Stimulated activated CD4-positive, alpha-beta T cell treated with anti-CD3 and anti-CD28 coated beads, Interleukin-12 subunit alpha, Interleukin-12 subunit beta, amount 100 ng/mL, for 4 hours (primary cell): ENCODE results near the gene SHH.

Experiments
- DNase-seq: peaks from one replicate; pipeline ENCODE4 v3.0.0-alpha.2; 2020

SHH gene

DNA sequence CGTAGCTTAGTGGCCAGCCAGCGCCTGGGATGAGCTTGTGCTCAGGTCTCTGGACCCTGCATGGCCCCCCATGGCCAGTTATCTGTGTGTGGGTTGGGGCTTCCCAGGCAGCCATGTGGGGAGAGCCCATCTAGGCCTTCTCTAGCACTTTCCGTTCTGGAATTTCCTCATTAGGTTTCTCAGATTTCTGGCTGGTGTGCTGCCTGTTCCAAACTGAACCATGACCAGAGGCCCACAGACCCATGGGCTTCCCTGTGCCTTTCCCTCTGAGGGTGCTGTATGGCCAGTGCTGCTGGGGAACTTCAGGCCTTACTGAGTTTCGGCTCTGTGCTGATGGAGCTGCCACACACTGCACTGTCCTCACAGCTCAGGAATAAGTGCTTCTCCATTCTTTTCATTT lies 50.2 kb downstream of the SHH start:
- no peak for DNase-seq

DNA sequence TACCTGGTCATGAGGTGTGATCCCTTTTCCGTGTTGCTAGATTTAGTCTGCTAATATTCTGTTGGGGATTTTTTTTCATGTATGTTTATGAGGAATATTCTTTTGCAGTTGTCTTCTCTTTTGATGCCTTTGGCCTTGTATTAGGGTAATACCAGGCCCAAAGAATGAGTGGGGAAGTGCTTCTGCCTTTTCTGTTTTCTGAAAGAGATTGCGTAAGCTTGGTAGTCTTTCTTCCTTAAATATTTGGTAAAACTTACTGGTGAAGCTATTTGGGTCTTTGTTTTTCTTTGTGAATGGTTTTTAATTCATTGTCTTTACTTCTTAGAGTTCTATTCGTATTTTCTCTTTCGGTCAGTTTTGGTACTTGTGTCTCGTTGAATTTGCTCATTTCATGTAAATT lies 51.1 kb downstream of the SHH start:
- DNase-seq = no peak

DNA sequence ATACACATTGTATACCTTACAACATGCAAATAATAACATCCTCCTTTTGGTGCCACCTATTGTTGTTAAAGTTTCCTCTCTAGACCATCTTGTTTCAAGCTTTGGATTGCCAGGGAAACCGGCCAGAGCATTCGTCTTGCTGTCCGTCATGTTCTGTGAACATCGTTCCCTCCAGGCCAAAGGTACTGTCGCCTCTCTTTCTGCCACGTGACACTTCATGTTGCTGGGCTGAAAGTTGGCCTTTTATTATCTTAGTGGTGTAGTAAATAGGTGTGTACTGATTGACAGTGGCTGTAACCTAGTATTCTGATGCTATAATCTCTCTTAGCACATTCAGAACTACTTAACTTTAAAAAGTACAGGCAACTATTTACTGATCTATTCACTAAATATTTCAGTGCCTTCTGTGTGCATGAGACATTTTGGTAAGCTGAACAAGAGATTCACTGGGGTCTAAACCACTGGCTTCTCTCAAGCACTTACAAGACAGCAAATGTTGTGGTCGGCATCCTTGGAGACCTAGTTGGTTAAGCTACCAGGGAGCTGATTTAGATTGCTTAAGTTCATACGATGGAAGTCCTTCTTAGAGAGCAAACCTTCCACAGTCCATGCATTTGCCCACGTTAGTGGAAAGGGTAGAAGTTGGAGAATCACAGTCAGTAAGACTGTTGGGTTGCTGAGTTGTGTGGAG lies 52.4 kb downstream of the SHH start:
- DNase-seq = no peak

DNA sequence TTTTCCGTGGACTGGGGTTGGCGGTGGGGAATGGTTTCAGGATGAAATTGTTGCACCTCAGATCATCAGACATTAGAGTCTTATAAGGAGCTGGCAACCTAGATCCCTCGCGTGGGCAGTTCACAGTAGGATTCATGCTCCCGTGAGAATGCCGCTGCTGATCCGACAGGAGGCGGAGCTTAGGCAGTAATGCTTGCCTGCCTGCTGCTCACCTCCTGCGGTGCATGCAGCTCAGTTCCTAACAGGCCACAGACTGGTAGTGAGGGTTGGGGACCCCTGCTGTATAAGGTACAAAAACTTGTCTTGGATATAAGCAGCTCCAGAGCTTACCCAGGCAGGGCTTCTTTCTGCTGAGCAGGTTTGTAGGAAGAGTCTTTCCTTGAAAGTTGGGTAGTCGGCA lies 53.9 kb downstream of the SHH start:
- DNase-seq = no peak

DNA sequence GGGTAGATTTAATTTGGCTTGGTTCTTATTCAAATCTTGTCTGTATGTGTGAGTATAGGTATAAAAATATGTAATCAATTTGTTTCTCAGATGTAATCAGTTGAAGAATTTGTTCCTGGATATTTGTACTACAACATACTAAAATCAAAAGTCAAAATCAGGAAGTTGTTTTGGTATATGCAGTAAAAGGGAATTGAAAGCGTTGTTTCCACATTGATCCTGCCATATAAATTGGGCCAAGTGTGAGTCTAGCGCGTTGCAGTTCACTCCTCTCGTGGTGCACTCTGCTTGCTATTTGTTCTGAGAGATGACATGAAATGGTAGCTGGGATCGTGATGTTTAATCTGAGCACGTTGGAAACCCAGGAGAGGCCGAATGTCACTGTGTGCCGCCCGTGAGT lies 55.9 kb downstream of the SHH start:
- DNase-seq = no peak

DNA sequence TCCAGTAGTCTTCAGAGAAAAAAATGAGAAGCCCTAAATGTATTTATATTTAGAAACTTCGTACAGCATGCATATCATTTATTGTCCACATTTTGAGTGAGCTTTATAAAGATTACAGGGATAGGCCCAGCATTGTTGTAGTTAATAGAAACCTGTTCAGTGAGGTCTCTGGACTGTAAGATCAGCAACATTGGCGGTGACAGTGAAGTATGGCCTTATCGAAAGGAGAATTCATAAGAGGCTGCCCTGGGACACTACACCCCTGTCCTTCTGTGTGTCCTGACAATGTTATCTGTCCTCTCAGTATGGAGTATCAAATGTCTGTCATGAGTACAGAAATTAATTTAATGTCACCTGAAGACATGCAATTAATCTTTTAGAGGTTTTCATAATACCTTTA lies 57.2 kb downstream of the SHH start:
- no peak for DNase-seq

DNA sequence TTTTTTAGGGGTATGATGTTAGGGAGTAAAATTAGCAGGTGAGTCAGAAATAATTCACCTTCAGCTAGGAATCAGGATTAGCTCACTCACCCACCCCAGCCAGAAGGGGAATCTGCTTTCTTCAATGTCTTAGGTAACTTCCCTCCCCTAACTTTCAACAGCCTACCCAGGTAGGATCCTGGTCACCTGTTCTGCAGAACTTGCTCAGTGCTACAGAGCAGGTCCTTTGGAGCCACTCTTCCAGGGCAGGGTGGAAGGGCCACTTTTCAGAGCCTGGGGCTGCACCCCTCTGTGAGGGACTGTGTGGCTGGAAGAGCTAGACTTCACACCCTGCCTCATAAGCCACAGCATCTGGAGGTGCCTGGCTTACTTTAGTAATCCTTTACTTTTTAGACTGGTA lies 58.1 kb downstream of the SHH start:
- DNase-seq = no peak

DNA sequence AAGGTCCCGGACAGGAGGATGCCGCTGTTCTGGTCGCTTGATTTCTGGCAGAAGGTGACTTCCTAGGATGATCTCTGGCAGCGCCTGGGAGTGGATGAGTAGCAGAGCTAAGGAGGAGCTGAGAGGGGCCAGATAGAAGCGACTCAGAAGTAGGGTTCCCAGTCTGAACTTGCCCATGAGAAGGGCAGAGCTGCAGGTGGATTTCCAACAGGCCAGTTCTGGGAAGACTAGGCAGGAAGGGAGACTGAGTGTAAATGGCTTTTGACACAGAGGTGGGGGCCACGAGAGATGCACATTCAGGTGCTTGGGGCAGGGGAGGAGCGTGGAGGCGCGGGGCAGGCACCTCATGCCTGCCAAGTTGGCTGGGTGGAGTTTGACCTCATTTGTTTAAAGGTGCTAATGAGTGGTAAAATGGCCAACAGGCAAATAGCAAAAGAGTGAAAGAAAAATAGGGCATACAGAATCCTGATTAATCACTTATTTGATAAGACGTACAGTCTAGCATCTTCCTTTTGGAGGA lies 58.8 kb downstream of the SHH start:
- DNase-seq = no peak

DNA sequence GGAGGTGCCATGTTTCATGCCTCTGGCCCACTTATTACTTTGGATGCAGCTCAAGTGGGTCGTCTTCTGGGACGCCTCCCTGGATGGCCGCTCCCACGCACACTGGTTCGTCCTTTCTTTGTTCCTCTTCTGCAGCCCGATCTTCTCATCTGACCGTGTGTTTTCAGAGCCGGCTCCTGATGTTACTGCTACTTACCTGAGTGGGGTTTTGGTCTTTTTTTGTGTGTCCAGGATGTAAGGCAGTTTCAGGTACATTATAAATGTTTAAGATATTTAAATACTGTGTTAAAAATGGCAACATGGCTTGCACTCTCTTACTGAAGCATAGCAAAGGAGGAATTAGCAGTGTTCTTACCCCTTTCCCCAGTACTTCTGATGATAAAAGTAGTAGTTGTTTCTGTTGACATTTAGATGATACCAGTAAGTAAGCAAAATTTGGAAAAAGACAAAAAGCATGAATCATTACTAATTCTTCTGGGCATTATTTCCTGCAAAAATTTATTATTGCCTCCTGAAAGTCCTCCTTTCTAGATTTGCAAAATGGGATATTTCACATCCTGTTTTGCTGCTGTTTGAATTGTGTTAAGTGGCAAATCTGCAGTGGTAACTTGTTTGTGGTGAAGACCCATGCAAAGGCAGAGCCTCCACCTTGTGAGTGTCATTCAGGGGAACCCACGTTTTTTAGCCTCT lies 59.4 kb downstream of the SHH start:
- no peak for DNase-seq

DNA sequence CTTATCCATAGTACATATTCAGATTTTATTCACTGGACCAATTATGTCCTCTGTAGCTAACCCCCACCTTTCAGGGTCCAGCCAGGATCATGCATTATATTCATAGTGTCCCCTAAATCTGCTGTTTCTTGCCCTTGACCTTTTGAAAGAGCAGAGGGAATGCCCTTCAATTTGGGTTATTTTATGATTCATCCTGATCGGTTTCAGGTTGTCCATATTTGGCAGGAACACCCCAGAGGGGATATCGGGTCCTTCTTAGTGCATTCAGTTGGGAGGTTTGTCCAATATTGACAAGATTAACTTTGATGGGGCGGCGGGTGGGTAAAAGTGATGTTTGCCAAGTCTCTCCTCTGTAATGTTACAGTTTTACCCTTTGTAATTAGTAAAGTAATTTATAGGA lies 60.9 kb downstream of the SHH start:
- DNase-seq = no peak

DNA sequence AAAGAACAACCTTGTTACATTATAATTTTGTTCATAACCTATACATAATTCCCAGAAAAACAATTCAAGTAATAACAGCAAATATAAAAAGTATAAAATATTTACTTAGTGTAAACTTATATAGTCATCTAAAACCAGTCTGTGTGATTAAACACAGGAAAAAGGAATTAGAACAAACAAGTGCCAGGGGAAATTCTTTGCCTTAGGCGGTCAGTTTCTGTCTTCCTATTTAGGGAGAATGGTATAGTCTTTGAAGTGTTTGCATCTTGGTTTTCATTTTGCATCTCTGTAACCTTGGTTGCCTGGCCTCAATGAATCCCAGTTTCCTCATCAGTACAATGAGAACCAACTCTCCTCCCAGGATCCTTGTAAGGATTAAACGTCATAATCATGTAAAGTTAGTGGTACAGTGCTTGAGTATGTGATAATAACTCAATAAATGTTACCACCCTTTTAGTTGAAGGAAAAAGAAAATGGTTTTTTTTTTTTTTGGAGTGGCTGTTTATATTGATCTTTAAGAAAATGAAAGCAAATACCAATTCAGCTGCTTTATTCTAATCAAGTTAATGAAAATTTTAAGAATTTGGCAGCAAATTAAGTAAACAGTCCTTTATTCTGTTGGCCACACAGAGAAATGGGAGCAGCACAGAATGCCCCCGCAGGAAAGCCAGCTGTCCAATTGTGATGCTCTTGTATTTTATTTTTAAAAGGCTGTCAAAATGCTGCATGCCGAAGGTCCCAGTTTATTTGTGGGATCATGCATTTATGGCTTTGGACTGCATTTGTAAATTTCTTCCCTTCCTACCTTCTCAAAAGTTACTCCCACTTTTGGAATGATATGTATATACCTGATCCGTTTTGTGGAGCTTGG lies 61.8 kb downstream of the SHH start:
- no peak for DNase-seq
